Measurements from ENCODE around the gene ZNF646.

ZNF646 gene

DNA sequence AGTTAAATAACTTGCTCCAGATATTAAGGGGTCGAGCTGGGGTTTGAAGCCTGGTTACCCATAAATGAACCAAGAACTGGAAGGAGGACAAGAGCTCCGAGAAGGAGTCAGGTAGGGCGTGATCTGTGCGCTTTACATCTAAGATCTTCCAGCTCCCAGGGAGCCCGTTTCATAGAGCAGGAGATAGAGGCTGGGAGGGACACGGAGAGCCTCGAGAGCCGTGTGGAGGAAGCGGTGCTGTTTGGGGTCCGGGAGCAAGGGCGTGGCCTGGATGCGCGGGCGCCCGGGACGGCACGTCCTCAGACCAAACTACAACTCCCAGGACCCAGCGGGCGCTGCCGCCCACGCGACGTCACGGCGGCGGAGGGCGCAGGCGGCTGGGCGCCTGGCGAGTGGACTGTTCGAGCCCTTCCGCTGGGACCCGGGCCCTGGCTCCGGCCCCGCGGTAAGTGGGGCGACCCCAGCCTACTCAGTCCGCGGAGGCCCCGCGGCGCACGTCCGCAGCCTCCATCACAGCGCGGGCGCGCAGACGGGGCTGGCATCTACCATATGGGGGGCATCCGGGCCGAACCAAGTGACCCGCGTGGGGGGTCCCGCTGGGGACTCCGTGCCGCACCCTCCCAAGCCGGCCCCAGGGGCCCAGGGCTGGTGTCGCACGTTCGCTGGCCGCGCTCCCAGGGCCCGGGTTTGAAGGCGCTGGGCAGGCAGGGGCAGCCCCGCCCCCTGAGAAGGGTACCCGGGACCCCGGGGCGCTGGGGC is 34.0 kb downstream of the ZNF646 start, which contains the start of gene BCKDK:
Gene BCKDK, plus strand, starts transcription at position 352 of the 759 bp plus-strand sequence. CDS start 838 bp downstream, outside the sequence.
- peak; percentile 67 to 73 for DNase-seq (ENCODE audit: low read depth in 2 of 2)

- DNase-seq (ENCODE audit: low read depth in 2 of 2), result no peak
Observed at GRCh38 chr16:31108794-31109558, 34.8 kb downstream of the ZNF646 start.

DNA sequence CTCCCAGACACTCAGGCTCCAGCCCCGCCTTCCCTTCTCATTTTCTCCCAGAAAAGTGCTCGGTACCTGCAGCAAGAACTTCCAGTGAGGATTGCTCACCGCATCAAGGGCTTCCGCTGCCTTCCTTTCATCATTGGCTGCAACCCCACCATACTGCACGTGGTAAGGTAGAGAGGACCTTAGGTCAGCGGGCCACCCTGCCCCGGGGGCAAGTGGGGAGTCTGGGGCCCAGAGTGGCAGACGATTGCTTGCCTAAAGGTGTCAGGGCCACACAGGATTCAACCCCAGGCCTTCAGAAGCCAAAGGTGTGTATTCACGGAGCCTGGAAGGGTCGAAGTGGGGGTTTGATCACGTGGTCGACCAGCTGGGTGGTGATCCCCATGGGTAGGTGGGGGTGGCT is 35.4 kb downstream of the ZNF646 start:
- no peak for DNase-seq (ENCODE audit: low read depth in 2 of 2)

- DNase-seq (ENCODE audit: low read depth in 2 of 2), result no peak
Observed at GRCh38 chr16:31110106-31111034, 36.1 kb downstream of the ZNF646 start.

DNA sequence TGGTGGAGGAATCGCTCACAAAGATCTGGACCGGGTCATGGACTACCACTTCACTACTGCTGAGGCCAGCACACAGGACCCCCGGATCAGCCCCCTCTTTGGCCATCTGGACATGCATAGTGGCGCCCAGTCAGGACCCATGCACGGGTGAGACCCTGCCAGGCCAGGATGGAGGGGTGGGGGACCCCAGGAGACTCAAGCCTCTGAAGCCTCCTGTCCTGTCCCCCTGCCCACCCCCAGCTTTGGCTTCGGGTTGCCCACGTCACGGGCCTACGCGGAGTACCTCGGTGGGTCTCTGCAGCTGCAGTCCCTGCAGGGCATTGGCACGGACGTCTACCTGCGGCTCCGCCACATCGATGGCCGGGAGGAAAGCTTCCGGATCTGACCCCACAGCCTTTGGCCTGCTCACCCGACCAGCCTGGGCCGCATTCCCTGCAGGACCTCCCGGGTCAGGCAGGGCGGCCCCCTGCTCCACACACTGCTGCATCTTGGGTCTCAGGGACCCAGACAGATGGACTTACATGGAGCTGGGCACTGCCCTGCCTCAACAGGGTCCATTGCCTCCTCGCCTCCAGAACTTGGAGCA is 37.8 kb downstream of the ZNF646 start:
- DNase-seq (ENCODE audit: low read depth in 2 of 2), result no peak

GRCh38 chr16:31112711-31113110 is 38.5 kb downstream of the ZNF646 start:
- DNase-seq (ENCODE audit: low read depth in 2 of 2), result no peak

DNA sequence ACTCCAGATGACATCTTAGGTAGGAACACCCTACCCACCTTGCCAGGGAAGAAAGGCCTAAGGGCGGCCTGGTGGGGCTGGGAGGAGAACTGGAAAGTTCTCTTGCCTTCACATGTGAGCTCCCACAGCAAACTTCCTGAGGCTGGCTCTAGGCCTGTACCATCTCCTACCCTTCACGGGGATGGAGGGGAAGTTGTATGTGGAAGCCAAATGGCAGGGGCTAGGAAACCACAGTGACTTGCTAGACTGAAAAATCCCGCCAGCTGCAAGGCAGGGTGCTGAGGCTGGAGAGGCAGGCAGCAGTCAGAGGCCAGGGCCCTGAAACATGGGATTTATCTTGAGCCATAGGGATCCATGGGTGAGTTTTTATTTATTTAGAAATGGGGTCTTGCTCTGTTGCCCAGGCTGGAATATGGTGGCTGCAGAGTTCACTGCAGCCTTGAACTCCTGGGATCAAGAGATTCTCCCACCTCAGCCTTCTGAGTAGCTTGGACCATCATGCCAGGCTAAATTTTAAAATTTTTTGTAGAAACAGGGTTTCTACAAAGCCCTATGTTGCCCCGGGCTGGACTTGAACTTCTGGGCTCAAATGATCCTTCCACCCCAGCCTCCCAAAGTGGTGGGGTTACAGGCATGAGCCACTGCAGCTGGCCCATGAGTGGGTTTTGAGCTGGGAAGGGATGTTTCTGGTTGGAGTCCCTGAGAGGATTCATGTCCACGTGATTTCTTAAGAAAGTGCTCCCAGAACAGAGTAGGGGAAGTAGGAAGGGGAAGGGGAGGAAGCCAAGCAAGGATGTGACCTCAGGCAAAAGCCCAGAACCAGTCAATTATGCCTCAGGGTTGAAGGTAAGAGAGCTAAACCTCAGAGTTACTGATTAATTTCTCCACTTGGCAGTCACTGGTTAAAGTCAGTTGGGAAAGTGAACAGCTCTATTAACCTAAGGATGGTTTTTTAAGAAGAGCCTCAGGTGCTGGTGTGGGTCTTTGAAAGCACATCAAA is 39.2 kb downstream of the ZNF646 start:
- no peak for DNase-seq (ENCODE audit: low read depth in 2 of 2)

DNA sequence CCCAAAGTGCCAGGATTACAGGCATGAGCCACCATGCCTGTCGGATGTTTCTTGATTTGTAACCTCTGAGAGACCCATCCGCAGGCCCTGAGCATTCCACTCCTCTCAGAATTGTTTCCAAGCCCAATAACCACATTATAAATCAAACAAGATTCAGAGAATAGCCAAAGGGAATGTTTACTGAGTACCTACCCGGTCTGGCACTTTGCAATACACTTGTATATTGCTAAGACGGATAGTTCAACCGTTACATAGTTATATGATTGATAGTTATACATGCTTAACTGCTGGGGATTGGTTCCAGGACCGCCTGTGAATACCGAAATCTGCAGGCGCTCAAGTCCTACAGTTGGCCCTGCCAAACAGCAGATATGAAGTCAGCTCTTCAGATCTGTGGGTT is 40.2 kb downstream of the ZNF646 start:
- DNase-seq (ENCODE audit: low read depth in 2 of 2), result no peak

DNA sequence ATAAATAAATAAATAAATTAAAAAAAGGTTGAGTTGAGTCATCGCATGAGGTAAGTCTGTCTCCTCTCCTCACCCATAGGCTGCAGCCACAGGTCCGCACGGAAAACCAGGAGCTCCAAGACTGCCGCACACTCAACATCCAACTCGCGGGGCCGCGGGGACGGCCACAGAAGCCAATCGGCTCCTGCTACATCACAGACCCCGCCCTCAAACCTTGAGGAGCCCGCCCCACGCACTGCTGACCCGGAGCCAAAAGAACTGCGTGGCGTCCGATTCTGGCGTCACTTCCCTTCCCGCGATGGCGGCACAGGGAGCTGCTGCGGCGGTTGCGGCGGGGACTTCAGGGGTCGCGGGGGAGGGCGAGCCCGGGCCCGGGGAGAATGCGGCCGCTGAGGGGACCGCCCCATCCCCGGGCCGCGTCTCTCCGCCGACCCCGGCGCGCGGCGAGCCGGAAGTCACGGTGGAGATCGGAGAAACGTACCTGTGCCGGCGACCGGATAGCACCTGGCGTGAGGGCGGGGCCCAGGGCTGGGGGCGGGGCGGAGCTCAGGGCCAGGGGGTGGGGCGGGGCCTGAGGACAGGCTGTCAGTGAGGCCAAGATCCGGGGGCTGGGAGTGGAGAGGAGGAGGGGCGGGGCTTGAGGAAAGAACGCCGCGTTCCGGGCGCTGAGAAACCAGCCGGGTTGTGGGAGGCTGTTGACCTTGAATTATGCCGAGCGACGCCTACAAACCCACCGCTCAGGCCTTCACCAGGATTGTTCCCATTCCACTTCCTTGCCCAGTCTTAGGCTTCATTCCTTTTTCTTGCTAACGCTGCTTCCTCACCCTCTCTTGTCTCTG is 43.4 kb downstream of the ZNF646 start, which contains the start of gene KAT8:
Gene KAT8, plus strand, starts transcription at position 281 of the 839 bp plus-strand sequence. Its CDS starts 18 bp downstream, at position 299.
- DNase-seq (ENCODE audit: low read depth in 2 of 2), result peak; percentile 95 to 96

GRCh38 chr16:31118223-31119155 is 44.3 kb downstream of the ZNF646 start:
- DNase-seq (ENCODE audit: low read depth in 2 of 2), result no peak

DNA sequence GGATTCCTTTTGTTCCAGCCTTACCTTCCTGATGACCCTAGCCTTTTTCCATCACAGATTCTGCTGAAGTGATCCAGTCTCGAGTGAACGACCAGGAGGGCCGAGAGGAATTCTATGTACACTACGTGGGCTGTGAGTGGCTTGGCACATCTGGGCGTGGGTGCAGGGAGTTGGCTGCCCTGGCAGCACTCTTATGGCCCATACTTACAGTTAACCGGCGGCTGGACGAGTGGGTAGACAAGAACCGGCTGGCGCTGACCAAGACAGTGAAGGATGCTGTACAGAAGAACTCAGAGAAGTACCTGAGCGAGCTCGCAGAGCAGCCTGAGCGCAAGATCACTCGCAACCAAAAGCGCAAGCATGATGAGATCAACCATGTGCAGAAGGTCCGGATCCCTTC is 45.9 kb downstream of the ZNF646 start:
- DNase-seq (ENCODE audit: low read depth in 2 of 2), result no peak

DNA sequence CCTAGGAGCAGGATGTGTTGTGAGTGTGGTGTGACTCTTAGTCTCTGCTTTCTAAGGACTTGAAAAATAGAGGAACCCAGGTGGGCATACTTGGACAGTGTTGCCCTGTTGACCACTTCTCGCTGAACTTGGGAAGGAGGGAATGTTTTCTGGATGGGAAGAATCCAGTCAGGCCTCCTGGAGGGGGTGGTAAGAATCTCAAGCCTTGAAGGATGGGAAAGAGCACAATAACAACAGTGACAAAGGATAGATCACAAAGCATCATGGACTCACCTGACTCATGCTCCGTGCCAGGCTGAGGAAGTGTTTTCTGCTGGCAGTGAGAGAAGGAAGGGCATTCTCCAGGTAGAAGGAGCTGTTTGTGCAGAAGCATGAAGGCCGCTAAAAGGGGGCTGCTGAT is 51.6 kb downstream of the ZNF646 start:
- DNase-seq (ENCODE audit: low read depth in 2 of 2), result no peak

GRCh38 chr16:31127182-31127581 is 53.0 kb downstream of the ZNF646 start:
- DNase-seq (ENCODE audit: low read depth in 2 of 2), result no peak

DNA sequence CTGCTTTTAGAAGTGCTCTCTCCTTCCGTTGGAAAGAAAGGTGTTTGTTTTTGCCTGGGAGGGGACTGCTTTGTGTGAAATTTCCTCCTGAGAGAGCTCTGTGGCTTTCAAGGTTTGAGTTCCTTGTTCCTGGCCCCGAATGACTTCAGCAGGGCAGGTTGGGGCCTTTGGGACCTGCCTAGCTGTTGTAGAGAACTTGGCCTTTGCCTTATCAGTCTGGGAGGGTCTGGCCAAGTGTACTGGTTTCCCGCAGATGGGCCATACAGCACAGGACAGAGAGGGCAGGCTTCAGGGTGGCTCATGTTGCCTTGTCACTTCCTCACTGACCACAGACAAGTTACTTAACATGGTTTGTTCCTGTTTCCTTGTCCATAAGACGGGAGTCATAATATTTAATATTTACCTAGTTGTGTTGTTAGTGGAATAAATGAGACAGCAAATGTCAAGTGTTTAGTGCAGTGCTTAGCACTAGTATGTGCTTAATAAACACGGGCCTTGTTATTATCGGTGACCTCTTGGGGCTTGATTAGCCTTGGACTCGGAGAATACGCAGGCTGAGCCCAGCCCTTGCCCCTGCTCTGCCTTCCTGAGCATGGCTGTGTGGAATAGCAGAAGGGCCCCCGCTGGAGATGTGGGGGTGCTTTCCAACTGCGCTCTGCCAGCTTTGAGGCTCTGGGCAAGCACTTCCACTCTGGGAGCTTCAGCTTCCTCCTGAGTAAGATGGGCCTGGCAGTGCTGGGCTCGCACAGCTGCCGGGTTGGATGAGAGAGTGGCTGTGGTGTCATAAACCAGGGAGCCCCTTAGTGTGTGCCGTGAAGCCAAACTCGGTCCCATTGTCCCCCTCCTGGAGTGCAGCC is 54.7 kb downstream of the ZNF646 start:
- no peak for DNase-seq (ENCODE audit: low read depth in 2 of 2)

- DNase-seq (ENCODE audit: low read depth in 2 of 2), result no peak
Observed at GRCh38 chr16:31129568-31130335, 55.5 kb downstream of the ZNF646 start.

GRCh38 chr16:31130336-31130891 is 56.2 kb downstream of the ZNF646 start:
- DNase-seq (ENCODE audit: low read depth in 2 of 2), result no peak

Data from activated CD4-positive, alpha-beta T cell treated with anti-CD3 and anti-CD28 coated beads for 24 hours (primary cell).